ENCODE measurements around the gene TMUB2. TPM values are rescaled to one million over a fixed set of nuclear protein-coding genes. Genes with fewer than 3 reads are reported as not detected.

Gene TMUB2
- polyA plus RNA-seq, 1 donor from 2014 or later: 59.9 TPM

DNA sequence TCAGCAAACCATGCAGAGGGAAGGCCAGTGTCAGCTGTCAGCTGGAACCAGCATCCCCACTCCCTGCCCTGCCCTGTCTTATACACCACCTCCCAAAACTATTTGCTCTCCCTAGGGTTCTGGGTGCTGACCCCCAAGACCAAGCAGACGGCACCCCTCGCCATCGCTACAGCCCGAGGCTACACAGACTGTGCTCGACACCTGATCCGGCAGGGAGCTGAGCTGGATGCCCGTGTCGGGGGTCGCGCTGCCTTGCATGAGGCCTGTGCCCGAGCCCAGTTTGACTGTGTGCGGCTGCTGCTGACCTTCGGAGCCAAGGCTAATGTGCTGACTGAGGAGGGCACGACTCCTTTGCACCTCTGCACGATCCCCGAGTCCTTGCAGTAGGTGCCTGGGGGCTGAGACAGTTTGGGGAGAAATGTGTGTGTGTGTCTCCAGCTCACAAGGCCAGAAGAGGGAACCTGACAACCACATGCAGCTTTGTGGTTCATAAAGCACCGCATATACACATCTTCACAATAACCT is 14.8 kb upstream of the TMUB2 start:
- H2AFZ ChIP-seq (ENCODE audit: low read depth, low read length): no peak overlapping the region
- H4K20me1 ChIP-seq (ENCODE audit: insufficient read depth): no peaks in the 10 kb centered on the region
- H3K27me3 ChIP-seq (ENCODE audit: insufficient read depth, low read depth, low read length): no peaks in the 10 kb centered on the region
- no peak overlapping the region for H3K9ac ChIP-seq (ENCODE audit: low read length)
- H3K27ac ChIP-seq (ENCODE audit: low read length): no peak overlapping the region
- H3K4me2 ChIP-seq (ENCODE audit: low read length): no peak overlapping the region
- no peaks in the 10 kb centered on the region for H3K9me3 ChIP-seq (ENCODE audit: low read length)
- TF ChIP-seq POLR2AphosphoS5 (IDR thresholded peaks at IDR 0.05) (no peak), EP300 (conservative IDR thresholded peaks at IDR 0.05; ENCODE audit: poor library complexity, severe bottlenecking) (no peak), MXI1 (conservative IDR thresholded peaks at IDR 0.05; ENCODE audit: poor library complexity, severe bottlenecking) (no peak), EZH2 (IDR thresholded peaks at IDR 0.05; ENCODE audit: borderline replicate concordance, insufficient read depth, low read length, poor library complexity, severe bottlenecking) (no peak), TAF1 (IDR thresholded peaks at IDR 0.05; ENCODE audit: low read depth) (no peak), RAD21 (conservative IDR thresholded peaks at IDR 0.05) (no peak), SMC3 (conservative IDR thresholded peaks at IDR 0.05; ENCODE audit: poor library complexity) (no peak)
- TF ChIP-seq, protein P1, sequence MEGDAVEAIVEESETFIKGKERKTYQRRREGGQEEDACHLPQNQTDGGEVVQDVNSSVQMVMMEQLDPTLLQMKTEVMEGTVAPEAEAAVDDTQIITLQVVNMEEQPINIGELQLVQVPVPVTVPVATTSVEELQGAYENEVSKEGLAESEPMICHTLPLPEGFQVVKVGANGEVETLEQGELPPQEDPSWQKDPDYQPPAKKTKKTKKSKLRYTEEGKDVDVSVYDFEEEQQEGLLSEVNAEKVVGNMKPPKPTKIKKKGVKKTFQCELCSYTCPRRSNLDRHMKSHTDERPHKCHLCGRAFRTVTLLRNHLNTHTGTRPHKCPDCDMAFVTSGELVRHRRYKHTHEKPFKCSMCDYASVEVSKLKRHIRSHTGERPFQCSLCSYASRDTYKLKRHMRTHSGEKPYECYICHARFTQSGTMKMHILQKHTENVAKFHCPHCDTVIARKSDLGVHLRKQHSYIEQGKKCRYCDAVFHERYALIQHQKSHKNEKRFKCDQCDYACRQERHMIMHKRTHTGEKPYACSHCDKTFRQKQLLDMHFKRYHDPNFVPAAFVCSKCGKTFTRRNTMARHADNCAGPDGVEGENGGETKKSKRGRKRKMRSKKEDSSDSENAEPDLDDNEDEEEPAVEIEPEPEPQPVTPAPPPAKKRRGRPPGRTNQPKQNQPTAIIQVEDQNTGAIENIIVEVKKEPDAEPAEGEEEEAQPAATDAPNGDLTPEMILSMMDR (IDR thresholded peaks at IDR 0.05; ENCODE audit: poor library complexity, severe bottlenecking): no peak
- TF ChIP-seq, protein P2, sequence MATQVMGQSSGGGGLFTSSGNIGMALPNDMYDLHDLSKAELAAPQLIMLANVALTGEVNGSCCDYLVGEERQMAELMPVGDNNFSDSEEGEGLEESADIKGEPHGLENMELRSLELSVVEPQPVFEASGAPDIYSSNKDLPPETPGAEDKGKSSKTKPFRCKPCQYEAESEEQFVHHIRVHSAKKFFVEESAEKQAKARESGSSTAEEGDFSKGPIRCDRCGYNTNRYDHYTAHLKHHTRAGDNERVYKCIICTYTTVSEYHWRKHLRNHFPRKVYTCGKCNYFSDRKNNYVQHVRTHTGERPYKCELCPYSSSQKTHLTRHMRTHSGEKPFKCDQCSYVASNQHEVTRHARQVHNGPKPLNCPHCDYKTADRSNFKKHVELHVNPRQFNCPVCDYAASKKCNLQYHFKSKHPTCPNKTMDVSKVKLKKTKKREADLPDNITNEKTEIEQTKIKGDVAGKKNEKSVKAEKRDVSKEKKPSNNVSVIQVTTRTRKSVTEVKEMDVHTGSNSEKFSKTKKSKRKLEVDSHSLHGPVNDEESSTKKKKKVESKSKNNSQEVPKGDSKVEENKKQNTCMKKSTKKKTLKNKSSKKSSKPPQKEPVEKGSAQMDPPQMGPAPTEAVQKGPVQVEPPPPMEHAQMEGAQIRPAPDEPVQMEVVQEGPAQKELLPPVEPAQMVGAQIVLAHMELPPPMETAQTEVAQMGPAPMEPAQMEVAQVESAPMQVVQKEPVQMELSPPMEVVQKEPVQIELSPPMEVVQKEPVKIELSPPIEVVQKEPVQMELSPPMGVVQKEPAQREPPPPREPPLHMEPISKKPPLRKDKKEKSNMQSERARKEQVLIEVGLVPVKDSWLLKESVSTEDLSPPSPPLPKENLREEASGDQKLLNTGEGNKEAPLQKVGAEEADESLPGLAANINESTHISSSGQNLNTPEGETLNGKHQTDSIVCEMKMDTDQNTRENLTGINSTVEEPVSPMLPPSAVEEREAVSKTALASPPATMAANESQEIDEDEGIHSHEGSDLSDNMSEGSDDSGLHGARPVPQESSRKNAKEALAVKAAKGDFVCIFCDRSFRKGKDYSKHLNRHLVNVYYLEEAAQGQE (IDR thresholded peaks at IDR 0.05; ENCODE audit: borderline replicate concordance): no peak
- H3K36me3 ChIP-seq (ENCODE audit: insufficient read depth, low read length): no peaks in the 10 kb centered on the region
- no peaks in the 10 kb centered on the region for H3F3A ChIP-seq (ENCODE audit: insufficient read depth, low read length, poor library complexity, severe bottlenecking)
- H3K4me3 ChIP-seq (ENCODE audit: low read length): no peak overlapping the region
- no peaks in the 10 kb centered on the region for H3K9me2 ChIP-seq (ENCODE audit: insufficient read depth, low read length)
- H3K79me2 ChIP-seq (replicated peaks; ENCODE audit: insufficient read depth, low read length): no peaks in the 10 kb centered on the region

DNA sequence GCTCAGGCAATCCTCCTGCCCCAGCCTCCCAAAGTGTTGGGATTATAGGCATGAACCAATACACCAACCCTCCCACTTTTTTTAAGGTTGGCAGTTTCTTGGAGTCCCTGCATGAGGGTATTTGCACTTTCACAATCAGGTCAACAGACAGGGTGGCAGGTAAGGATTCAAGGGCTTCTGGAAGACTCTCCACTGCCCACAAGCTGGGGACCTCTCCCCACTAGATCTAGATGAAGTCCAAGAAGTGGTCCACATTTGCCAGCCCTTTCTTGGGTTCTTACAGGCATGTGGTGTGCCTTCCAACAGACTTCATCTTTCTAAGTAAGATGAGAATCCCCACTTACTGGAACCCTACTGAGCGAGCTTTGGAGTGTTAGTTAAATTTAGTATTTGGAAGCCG is 12.3 kb upstream of the TMUB2 start:
- no peaks in the 10 kb centered on the region for H3K79me2 ChIP-seq (replicated peaks; ENCODE audit: insufficient read depth, low read length)
- TF ChIP-seq TAF1 (IDR thresholded peaks at IDR 0.05; ENCODE audit: low read depth) (no peak), SMC3 (conservative IDR thresholded peaks at IDR 0.05; ENCODE audit: poor library complexity) (no peak), POLR2AphosphoS5 (IDR thresholded peaks at IDR 0.05) (no peak), RAD21 (conservative IDR thresholded peaks at IDR 0.05) (no peak), MXI1 (conservative IDR thresholded peaks at IDR 0.05; ENCODE audit: poor library complexity, severe bottlenecking) (no peak), EZH2 (IDR thresholded peaks at IDR 0.05; ENCODE audit: borderline replicate concordance, insufficient read depth, low read length, poor library complexity, severe bottlenecking) (no peak), EP300 (conservative IDR thresholded peaks at IDR 0.05; ENCODE audit: poor library complexity, severe bottlenecking) (no peak)
- TF ChIP-seq, protein P2 (IDR thresholded peaks at IDR 0.05; ENCODE audit: borderline replicate concordance): no peak
- TF ChIP-seq, protein P1 (IDR thresholded peaks at IDR 0.05; ENCODE audit: poor library complexity, severe bottlenecking): no peak

More for the DNA sequence above, 12.3 kb upstream of the TMUB2 start:
- no peaks in the 10 kb centered on the region for H4K20me1 ChIP-seq (ENCODE audit: insufficient read depth)
- H3K36me3 ChIP-seq (ENCODE audit: insufficient read depth, low read length): no peaks in the 10 kb centered on the region
- H3K4me2 ChIP-seq (ENCODE audit: low read length): no peak overlapping the region
- H3K9me3 ChIP-seq (ENCODE audit: low read length): no peaks in the 10 kb centered on the region
- H3K27me3 ChIP-seq (ENCODE audit: insufficient read depth, low read depth, low read length): no peaks in the 10 kb centered on the region
- no peak overlapping the region for H3K27ac ChIP-seq (ENCODE audit: low read length)
- no peaks in the 10 kb centered on the region for H3F3A ChIP-seq (ENCODE audit: insufficient read depth, low read length, poor library complexity, severe bottlenecking)
- no peak overlapping the region for H3K4me3 ChIP-seq (ENCODE audit: low read length)
- H2AFZ ChIP-seq (ENCODE audit: low read depth, low read length): no peak overlapping the region
- H3K9ac ChIP-seq (ENCODE audit: low read length): no peak overlapping the region
- no peaks in the 10 kb centered on the region for H3K9me2 ChIP-seq (ENCODE audit: insufficient read depth, low read length)
